HG02678 (cell line): ENCODE results near the gene CENPA.
"Not testable (repeated sequence)": the region's sequence is repeated elsewhere in the genome, so short reads cannot be mapped to it uniquely, and the experiment has no call there.

Experiments used
- ATAC-seq: cut with Tn5 transposase; IDR thresholded peaks from one replicate; pipeline ENCODE4 v1.9.1; 2021; ENCODE audit warnings: mild to moderate bottlenecking, moderate library complexity; ENCODE audit not compliant: unreplicated experiment

CENPA gene

DNA sequence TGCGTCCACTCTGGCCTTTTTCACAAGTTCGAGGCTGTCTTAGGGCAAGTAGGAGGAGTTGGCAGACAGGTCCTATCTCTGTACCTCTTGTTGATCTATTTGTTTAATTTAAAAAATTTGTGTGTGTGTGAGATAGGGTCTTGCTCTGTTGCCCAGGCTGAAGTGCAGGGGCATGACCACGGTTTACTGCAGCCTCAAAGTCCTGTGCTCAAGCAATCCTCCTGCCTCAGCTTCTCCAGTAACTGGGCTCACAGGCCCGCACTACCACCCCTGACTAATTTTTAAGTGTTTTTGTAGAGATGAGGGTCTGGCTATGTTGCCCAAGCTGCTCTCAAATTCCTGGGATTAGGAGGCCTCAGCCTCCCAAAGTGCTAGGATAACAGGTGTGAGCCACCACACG lies 26.0 kb upstream of the CENPA start:
- ATAC-seq, result no peak

GRCh38 chr2:26760991-26761390 lies 24.9 kb upstream of the CENPA start:
- not testable (repeated sequence) for ATAC-seq

- ATAC-seq, result no peak
Observed at GRCh38 chr2:26763019-26763418, 22.8 kb upstream of the CENPA start.

GRCh38 chr2:26764078-26764887 lies 21.6 kb upstream of the CENPA start, which contains the start of gene SLC35F6:
Gene SLC35F6, plus strand, starts transcription at chr2:26764284. Its CDS starts 66 bp downstream, at chr2:26764350.
- peak; percentile 90 for ATAC-seq

DNA sequence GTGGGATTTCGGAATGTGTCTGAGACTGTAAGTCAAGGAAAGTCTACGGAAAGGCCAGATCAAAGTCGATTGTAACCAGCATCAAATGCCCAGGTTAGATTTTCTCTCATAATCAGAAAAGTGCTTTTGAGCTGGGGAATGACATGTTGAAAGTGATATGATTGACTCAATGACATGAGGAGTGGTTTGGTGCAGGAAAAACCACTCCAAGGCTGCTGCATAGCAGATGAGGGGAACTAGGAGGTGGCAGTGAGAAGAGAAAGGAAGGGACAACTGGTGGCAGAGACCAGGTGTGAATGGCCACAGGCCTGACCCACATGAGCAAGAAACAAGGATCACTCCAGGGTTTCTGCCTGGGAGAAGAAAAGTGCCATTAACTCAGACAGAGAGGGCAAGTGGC lies 20.9 kb upstream of the CENPA start:
- ATAC-seq, result no peak

DNA sequence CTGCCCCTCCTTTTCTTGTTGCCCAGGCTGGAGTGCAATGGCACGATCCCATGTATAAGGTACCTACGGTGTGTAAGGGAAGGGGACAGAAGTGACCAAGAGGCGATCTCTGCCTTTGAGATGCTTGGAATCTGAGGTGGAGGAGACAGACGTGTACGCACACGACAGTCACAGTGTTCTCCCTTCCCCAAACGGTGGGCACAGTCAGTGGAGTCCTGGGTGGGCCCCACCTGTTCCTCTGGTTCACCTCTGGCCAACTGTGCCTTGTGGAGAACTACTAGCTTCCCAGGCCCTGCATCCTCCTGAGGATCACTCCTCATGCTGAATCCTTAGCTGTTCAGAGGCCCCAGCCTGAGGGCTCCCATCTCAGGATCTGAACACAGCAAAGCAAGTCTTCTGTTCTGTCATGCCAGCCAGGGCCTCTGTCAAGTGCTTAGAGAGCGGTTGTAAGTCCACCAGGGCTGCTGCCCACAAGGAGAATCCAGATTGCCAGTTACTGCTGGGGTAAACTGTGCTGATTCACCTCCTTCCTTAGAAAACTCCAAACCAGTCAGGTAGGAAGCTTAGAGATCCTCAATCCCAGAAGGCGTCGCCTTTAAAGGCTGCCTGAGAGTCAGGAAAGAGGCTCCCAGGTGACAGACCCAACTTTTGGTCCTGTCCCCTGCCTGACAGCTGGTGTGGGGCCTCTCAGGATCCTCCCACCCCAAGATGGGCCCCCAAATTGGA lies 20.2 kb upstream of the CENPA start:
- ATAC-seq, result no peak

GRCh38 chr2:26767129-26767528 lies 18.7 kb upstream of the CENPA start:
- ATAC-seq, result no peak

DNA sequence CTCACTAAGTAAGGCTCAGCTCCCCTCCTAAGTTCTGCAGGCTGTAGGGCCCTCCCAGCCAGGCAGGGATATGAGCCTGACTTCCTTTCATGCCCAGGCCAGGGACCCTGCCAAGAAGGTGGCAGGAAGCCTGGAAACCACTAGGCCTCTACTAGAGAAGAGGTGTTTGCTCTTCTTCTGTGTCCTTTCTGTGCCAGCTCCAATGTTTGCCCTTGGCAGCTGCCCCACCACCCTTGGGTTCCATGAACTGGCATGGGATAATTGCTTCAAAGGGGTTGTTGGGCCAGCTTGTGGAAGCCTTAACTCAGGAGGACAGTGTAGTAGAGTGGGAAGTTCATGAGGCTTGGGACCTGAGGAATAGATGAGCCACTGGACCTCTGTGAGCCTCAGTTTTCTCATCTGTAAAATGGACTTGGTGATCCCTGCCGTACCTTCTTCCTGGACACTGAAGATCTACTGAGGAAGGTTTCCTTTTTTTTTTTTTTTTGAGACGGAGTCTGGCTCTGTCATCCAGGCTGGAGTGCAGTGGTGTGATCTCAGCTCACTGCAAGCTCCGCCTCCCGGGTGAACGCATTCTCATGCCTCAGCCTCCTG lies 17.9 kb upstream of the CENPA start:
- ATAC-seq, result no peak

GRCh38 chr2:26768759-26769088 lies 17.1 kb upstream of the CENPA start:
- no peak for ATAC-seq

- ATAC-seq, result no peak
Observed at GRCh38 chr2:26769089-26769761, 16.6 kb upstream of the CENPA start.

DNA sequence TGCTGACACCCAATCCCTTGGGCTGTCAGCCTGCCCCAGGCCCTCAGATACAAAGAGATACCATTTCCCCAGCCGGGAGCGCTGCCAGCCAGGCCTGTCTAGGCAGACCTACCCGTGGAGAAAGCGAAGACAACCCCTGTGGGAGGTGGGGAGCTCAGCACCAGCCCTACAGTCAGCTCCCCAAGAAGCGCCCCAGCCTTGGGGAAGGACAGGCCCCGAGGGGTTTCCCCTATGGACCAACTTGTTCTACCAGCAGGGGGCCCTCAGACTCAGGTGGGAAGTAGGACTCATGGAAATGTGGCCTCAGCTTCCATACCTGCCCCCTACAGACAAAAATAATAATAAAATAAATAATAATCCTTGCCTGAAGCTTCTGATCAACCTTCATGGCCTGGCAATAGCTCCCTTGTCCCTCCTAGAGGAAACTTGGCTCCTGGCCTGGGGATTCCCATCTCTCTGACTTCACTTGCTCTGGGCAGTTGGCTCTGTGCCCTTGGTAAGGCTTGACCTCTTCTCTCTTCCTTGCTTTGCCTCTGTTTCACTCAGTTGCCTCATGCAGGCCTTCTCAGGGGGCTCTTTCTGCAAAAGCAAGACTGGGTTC lies 14.8 kb upstream of the CENPA start:
- ATAC-seq, result no peak

- no peak for ATAC-seq
Observed at GRCh38 chr2:26772064-26773001, 13.5 kb upstream of the CENPA start.

- ATAC-seq, result no peak
Observed at GRCh38 chr2:26776195-26776800, 9.6 kb upstream of the CENPA start.

- no peak for ATAC-seq
Observed at GRCh38 chr2:26778098-26778497, 7.8 kb upstream of the CENPA start.

GRCh38 chr2:26778507-26778906 lies 7.3 kb upstream of the CENPA start:
- ATAC-seq, result no peak

DNA sequence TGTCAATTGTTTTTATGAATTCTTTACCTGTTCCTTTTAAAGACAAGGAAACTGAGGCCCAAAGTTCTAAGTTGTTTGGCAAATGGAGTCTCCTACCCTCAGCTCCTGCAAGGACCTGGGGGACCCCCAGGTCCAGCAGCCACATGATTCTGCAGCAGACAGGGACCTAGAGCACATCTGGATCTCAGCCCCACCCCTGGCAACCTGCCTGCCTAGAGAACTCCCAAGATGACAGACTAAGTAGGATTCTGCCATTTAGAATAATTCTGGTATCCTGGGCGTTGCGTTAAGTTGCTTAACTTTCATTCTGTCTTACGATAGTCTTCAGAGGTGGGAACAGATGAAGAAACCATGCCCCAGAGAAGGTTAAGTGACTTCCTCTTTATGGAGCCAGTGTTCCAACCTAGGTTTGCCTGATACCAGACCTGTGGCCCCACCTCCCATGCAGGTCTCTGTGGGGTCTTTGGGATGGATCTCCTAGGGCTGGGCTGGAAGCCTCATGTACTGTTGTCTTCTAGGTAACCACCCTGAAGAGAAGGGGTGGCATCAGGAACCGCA lies 5.6 kb upstream of the CENPA start:
- no peak for ATAC-seq

GRCh38 chr2:26782876-26783704 lies 2.8 kb upstream of the CENPA start:
- no peak for ATAC-seq

GRCh38 chr2:26784570-26785234 lies 1.2 kb upstream of the CENPA start:
- ATAC-seq, result no peak
